ENCODE results near the gene CRYBB1.

Gene CRYBB1

GRCh38 chr22:26552466-26552865 is 65.4 kb downstream of the CRYBB1 start:
- no peak for DNase-seq (ENCODE audit: low spot score)

GRCh38 chr22:26551568-26551967 is 66.3 kb downstream of the CRYBB1 start:
- DNase-seq (ENCODE audit: low spot score) = no peak

DNA sequence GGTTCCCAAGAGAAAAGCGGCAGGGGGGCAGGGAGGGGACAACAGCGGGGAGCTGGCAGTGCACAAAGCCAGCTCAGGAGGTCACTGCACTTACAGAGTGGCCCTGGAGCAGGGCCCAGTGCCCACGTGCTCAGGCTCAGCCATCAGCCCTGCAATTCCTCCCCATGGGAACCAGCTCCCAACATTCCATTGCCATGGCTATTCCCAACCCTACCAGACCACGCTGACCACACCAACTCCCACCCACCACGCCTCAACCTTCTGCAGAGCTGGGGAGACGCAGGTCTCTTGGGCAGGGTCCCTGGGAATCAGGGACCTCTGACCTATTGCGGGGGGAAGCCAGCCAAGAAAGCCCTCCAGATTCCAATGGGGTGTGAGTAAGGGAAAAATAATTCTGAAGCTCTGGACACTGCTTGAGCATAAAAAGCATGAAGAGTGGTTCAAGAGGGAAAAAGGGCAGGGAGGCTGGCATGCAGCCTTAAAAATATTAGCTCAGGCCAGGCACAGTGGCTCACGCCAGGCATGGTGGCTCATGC is 67.3 kb downstream of the CRYBB1 start:
- peak; percentile 91 for DNase-seq (ENCODE audit: low spot score)

DNA sequence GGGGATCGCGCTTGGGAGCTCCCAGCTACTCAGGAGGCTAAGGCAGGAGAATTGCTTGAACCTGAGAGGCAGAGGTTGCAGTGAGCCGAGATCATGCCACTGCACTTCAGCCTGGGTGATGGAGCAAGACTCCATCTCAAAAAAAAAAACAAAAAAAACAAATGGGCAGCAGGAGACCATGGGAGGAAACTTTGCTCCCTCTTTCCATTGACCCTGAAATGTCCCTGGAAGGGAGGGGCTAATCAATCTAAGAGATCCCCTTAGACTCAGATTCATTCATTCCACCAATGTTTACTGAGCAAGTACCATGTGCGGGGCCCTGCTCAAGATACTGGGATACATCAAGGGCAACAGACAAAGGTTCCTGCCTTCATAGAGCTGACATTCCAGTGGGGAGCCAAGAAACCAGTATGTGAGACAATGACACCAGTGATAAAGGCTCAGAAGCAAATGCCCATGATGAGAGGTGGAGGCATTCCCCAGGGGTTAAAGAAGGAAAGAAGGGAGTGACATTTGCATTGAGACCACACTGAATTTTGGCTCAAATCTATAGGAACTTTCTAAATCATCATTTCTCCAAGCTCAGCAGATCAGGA is 67.8 kb downstream of the CRYBB1 start:
- DNase-seq (ENCODE audit: low spot score) = no peak
